Thymus (tissue), 11 donors: ENCODE measurements around the gene CTNND2. TPM values are rescaled to one million over a fixed set of nuclear protein-coding genes. Genes with fewer than 3 reads are reported as not detected.

Experiments used
- DNase-seq, 9 donors: peaks; one replicate each; pipeline ENCODE4 v3.0.0-alpha.2; 2013; ENCODE audit warnings: low spot score in 9 of 9, low read depth in 6 of 9, missing footprints in 1 of 9
- H3K27ac ChIP-seq, 2 donors: one replicate each; pipeline ENCODE4 v1.5.1; 2013; ENCODE audit warnings: control low read depth in 1 of 2, low read depth in 1 of 2, low read length in 1 of 2, mild to moderate bottlenecking in 1 of 2, moderate library complexity in 1 of 2
- H3K27me3 ChIP-seq, 2 donors: one replicate each; pipeline ENCODE4 v1.5.1; 2013; ENCODE audit warnings: low read length in 1 of 2; ENCODE audit not compliant: control insufficient read depth in 2 of 2, insufficient read depth in 1 of 2
- H3K36me3 ChIP-seq, 2 donors: one replicate each; pipeline ENCODE4 v1.5.1; 2013; ENCODE audit warnings: low read length in 1 of 2, mild to moderate bottlenecking in 1 of 2, moderate library complexity in 1 of 2; ENCODE audit not compliant: control insufficient read depth in 2 of 2, insufficient read depth in 2 of 2
- H3K4me1 ChIP-seq, 2 donors: one replicate each; pipeline ENCODE4 v1.5.1; 2013; ENCODE audit warnings: low read length in 2 of 2; ENCODE audit not compliant: control insufficient read depth in 2 of 2, insufficient read depth in 2 of 2
- H3K4me3 ChIP-seq, 2 donors: one replicate each; pipeline ENCODE4 v1.5.1; 2013; ENCODE audit warnings: low read length in 2 of 2, control low read depth in 1 of 2, mild to moderate bottlenecking in 1 of 2
- H3K9me3 ChIP-seq, 2 donors: one replicate each; pipeline ENCODE4 v1.5.1; 2013; ENCODE audit warnings: low read length in 1 of 2, mild to moderate bottlenecking in 1 of 2; ENCODE audit not compliant: control insufficient read depth in 2 of 2, insufficient read depth in 1 of 2
- whole genome bisulfite sequencing: extraction: QIAGEN DNeasy Blood & Tissue Kit; methylation state at CpG from one replicate; pipeline ENCODE4 v1.1.7; 2013; 5-methylcytosine and 5-hydroxymethylcytosine counted together
- polyA plus RNA-seq: library from polyadenylated mRNA; stranded (reverse); fragments of 200-250 nt; gene quantifications from one replicate; pipeline ENCODE4 v1.2.3, GENCODE V29; 2013
- total RNA-seq: library from RNA; stranded (reverse); fragments of 120-200 nt; gene quantifications from one replicate; pipeline ENCODE4 v1.2.4, GENCODE V29; 2013
- donor health status: healthy.

Gene CTNND2
- total and polyA plus RNA-seq, 2 donors: 0.41 to 0.42 TPM

DNA sequence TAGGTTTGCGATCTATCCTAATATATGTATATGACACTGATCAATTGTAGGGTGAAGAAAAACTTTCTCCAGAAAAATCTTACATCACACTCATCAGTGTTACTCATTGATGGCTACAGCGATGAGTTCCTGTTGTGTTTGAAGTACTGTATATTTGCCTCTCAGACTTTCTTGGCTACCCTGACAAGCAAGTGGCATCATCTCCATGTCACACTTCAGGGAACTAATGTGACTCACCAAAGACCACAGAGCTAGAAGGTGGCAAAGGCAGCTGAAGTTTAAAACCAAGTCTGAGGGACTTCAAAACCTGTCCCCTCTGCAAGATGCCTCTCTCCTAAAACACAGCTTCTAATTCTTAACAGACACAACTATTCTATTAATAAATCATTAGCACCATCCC lies 451.4 kb downstream of the CTNND2 start:
- Histone ChIP-seq H3K9me3 (no peaks in the 10 kb centered on the region), H3K27ac (no peak overlapping the region), H3K4me1 (no peaks in the 10 kb centered on the region), H3K36me3 (no peaks in the 10 kb centered on the region), H3K27me3 (no peaks in the 10 kb centered on the region), H3K4me3 (no peak overlapping the region)
- DNase-seq: no peak
- 96% methylated on average over 2 of the region's 2 CpGs for WGBS

DNA sequence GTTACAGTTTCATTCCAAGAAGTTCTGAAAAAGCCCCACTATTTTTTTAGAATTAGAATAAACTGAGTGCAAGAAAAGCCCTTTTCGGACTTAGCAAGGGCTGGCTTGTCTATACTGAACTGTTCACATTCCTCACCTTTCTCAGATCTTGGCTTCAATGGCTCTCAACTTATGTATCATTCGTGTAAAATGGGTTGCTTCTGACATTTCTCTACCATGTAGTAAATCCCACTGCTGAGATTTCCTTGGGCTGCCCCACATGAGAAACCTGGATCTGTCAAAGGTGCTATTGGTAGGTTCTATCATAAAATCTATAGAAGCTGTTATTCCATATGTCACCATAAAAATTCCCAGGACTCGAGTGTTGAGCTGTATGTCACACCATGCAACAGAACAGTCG lies 454.3 kb downstream of the CTNND2 start:
- DNase-seq: no peak
- H3K36me3 ChIP-seq: no peaks in the 10 kb centered on the region
- 91% methylated on average over 4 of the region's 4 CpGs for WGBS
- H3K4me1 ChIP-seq: no peaks in the 10 kb centered on the region
- no peak overlapping the region for H3K4me3 ChIP-seq
- no peaks in the 10 kb centered on the region for H3K9me3 ChIP-seq
- H3K27me3 ChIP-seq: no peaks in the 10 kb centered on the region
- H3K27ac ChIP-seq: no peak overlapping the region

DNA sequence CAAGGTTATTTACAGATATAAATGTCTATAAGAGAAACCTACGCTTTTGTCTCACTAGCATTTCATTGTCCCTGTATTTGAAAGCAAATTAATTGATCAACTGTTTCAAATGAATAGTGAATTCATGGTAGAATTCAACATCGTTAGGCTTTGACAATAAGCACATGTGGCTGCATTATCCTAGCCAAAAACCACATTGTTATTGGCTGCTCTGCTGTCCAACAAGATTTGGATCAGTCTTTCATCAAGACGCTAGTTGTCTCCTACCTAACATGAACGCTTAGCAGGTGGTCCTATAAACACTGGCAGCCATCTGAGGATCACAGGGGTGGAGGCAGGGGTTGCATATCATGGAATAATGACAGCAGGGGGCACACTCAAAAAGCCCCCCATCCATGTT lies 455.0 kb downstream of the CTNND2 start:
- no peak overlapping the region for H3K27ac ChIP-seq
- 90% methylated on average over 4 of the region's 4 CpGs for WGBS

DNA sequence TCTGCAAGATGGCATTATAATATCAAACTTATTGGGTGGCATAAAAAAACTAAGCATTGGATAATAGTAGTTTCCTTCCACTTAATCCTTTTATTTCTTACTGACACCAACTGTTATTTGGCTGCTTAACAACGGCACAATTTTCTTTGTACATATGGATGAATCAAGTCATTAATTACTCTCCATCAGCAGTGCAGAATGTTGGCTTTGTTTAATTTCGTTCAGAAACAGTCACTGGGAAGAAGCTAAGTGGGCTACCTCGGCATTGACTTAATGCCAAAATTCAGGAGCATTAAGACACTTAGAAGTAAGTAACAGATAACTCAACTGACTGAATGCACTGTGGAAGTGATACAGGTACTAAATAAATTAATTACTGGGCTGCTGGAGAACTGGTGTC lies 460.4 kb downstream of the CTNND2 start:
- no peaks in the 10 kb centered on the region for H3K9me3 ChIP-seq
- H3K4me1 ChIP-seq: no peaks in the 10 kb centered on the region
- no peak for DNase-seq
- no peak overlapping the region for H3K27ac ChIP-seq
- WGBS: 93% methylated on average over 3 of the region's 3 CpGs
- no peaks in the 10 kb centered on the region for H3K27me3 ChIP-seq
- H3K4me3 ChIP-seq: no peak overlapping the region
- no peaks in the 10 kb centered on the region for H3K36me3 ChIP-seq

More for the DNA sequence above, 455.0 kb downstream of the CTNND2 start:
- no peaks in the 10 kb centered on the region for H3K36me3 ChIP-seq
- no peak for DNase-seq
- H3K9me3 ChIP-seq: no peaks in the 10 kb centered on the region
- no peak overlapping the region for H3K4me3 ChIP-seq
- H3K27me3 ChIP-seq: no peaks in the 10 kb centered on the region
- no peaks in the 10 kb centered on the region for H3K4me1 ChIP-seq

DNA sequence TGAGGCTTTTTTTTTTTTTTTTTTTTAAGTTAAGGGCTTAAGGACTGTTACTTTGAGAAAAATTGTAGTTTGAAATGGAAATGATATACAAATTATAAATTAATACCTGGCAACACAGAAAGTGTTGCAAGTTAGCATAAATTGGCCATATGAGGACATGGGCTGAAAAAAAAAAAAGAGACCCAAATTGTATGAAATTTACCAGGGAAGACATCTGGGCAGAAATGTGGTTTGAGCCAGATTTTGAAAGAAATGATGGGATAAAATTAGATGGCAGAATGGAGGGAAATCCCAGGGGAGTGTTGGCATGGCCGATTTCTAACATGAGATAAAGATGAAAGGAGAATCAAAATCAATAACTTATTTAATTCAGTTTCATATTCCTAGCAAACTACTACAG lies 472.1 kb downstream of the CTNND2 start:
- Histone ChIP-seq H3K36me3 (no peaks in the 10 kb centered on the region), H3K27me3 (no peaks in the 10 kb centered on the region), H3K9me3 (no peaks in the 10 kb centered on the region), H3K4me3 (no peak overlapping the region), H3K27ac (no peak overlapping the region), H3K4me1 (no peaks in the 10 kb centered on the region)
- DNase-seq: no peak
- WGBS: 90% methylated on average over 1 of the region's 1 CpG

DNA sequence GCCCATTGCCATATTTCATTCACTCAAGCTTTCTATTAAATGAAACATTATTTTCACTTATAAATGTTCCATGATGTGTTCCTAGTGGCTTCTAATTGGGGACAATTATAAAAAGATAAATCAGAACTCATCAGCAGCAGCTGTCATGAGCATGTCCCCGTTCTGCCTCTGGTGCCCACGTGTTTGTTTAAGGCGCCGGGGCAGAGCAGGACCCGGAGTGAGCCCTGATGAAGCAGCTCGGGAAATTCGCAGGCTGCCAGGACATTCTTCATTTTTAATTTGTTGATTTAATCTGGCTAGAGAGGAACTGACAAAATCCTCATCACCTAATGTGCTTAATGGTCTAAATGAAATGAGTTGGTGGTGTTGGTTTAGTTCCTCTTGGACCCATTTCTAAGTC lies 475.0 kb downstream of the CTNND2 start:
- no peaks in the 10 kb centered on the region for H3K27me3 ChIP-seq
- no peaks in the 10 kb centered on the region for H3K4me1 ChIP-seq
- H3K4me3 ChIP-seq: no peak overlapping the region
- no peaks in the 10 kb centered on the region for H3K9me3 ChIP-seq
- no peaks in the 10 kb centered on the region for H3K36me3 ChIP-seq
- no peak for DNase-seq
- whole genome bisulfite sequencing: 94% methylated on average over 7 of the region's 7 CpGs
- H3K27ac ChIP-seq: no peak overlapping the region

DNA sequence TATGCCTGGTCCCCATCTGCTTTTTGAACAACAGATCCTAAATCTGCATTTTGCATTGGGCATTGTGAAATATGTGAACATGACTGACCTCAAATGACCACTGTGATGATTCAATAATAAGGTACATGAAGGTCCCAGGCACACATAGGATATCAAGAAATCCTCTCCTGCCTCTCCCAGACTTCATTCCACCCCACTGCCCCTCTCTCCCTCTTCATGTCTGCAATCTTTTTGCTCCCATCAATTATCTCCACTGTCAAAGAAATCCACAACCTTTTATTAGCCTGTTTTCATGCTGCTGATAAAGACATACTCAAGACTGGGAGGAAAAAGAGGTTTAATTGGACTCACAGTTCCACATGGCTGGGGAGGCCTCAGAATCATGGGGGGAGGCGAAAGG lies 476.7 kb downstream of the CTNND2 start:
- no peaks in the 10 kb centered on the region for H3K36me3 ChIP-seq
- 92% methylated on average over 1 of the region's 1 CpG for WGBS
- no peak for DNase-seq

DNA sequence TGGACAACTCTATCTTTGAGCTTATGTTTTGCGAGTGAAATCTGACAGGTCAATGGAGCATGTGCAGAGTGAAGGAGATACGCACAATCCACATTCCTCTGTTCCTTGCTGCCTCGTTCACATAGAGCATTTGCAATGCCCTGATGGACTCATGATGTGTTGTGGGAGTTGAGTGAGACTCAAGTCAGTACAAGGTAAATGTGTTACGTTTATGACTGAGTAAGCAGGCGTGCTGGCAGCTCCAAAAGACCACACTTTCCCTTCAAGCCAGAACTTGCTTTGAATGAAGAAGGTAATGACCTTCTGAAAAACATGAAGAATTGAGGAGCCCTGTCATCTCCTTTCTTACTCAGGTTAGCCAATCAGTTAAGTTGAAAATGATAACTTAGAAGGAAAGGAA lies 477.8 kb downstream of the CTNND2 start:
- DNase-seq: no peak
- Histone ChIP-seq H3K4me1 (no peaks in the 10 kb centered on the region), H3K27ac (no peak overlapping the region), H3K36me3 (no peaks in the 10 kb centered on the region), H3K27me3 (no peaks in the 10 kb centered on the region), H3K4me3 (no peak overlapping the region), H3K9me3 (no peaks in the 10 kb centered on the region)
- WGBS: 90% methylated on average over 5 of the region's 5 CpGs

More for the DNA sequence above, 476.7 kb downstream of the CTNND2 start:
- no peaks in the 10 kb centered on the region for H3K4me1 ChIP-seq
- no peaks in the 10 kb centered on the region for H3K9me3 ChIP-seq
- H3K27me3 ChIP-seq: no peaks in the 10 kb centered on the region
- no peak overlapping the region for H3K27ac ChIP-seq
- H3K4me3 ChIP-seq: no peak overlapping the region

DNA sequence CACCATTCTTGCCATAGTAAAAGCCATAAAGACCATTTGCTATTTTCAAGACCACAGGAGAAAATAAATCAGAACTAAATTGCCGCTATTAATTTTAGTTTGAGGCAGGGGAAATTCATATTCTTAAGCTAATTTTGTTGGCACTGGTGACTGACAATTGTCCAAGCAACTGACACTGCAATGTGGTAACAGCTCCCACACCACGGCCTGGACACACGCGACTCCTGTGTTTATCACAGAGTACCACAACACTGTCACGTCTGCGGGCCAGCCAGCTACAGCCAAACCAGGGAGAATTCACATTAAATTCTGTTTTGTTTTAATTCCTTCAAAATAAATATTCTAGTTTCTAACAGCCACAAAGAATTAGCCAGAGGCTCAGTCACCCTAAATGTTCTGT lies 481.9 kb downstream of the CTNND2 start:
- H3K9me3 ChIP-seq: no peaks in the 10 kb centered on the region
- no peak for DNase-seq
- H3K27me3 ChIP-seq: no peaks in the 10 kb centered on the region
- no peak overlapping the region for H3K4me3 ChIP-seq
- no peaks in the 10 kb centered on the region for H3K4me1 ChIP-seq
- H3K36me3 ChIP-seq: no peaks in the 10 kb centered on the region
- WGBS: 77% methylated on average over 6 of the region's 6 CpGs
- no peak overlapping the region for H3K27ac ChIP-seq

DNA sequence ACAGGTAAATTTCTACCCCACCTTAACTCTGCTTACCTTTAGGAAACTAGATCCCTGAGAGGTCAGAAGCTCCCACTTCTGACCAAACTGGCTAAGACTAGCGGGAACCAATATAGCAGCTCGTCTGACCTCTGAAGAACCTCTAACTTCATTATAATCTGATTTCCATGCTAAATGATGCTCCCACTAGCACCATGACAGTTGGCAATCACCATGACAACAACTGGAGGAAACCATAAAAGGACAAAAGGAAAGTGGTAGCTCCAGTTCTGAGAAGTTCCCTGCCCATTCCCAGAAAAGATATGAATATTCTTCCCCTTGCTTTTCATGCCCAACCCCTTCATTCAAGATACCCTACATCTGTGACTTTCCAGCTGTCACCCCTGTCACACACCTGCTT lies 483.3 kb downstream of the CTNND2 start:
- H3K4me1 ChIP-seq: no peaks in the 10 kb centered on the region
- WGBS: 96% methylated on average over 2 of the region's 2 CpGs
- no peak for DNase-seq
- no peak overlapping the region for H3K4me3 ChIP-seq
- no peaks in the 10 kb centered on the region for H3K9me3 ChIP-seq
- no peak overlapping the region for H3K27ac ChIP-seq
- no peaks in the 10 kb centered on the region for H3K36me3 ChIP-seq
- no peaks in the 10 kb centered on the region for H3K27me3 ChIP-seq
